ENCODE measurements around the gene MLST8.

- no peak for TF ChIP-seq CTCF (IDR thresholded peaks at IDR 0.05)
- no peak for TF ChIP-seq POLR2A (IDR thresholded peaks at IDR 0.05)
Observed at GRCh38 chr16:2204416-2205103, 694 bp upstream of the MLST8 start.

All from ovary (tissue), 3 donors.